ENCODE data around the gene TLE3.
"Not testable (repeated sequence)": the region's sequence is repeated elsewhere in the genome, so short reads cannot be mapped to it uniquely, and the experiment has no call there.

Gene TLE3

DNA sequence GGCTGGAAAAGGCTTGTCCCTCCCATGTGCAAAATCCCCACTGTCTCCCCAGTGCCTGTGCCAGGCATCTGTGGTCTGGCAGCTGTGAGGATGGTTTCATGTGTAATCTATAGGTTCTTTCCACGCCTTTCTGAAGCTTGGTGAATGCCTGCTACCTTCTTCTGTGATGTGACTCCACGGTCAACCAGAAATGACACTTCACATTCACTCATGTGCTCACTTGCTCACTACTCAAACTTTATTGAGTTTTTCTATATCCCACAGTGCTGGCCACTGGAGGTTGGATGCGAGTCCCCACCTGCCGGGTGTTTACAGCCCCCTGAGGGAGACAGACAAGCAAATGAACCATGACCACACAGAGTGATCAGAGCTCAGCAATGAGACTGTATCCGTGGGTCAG lies 27.9 kb upstream of the TLE3 start:
- DNase-seq, result no peak

DNA sequence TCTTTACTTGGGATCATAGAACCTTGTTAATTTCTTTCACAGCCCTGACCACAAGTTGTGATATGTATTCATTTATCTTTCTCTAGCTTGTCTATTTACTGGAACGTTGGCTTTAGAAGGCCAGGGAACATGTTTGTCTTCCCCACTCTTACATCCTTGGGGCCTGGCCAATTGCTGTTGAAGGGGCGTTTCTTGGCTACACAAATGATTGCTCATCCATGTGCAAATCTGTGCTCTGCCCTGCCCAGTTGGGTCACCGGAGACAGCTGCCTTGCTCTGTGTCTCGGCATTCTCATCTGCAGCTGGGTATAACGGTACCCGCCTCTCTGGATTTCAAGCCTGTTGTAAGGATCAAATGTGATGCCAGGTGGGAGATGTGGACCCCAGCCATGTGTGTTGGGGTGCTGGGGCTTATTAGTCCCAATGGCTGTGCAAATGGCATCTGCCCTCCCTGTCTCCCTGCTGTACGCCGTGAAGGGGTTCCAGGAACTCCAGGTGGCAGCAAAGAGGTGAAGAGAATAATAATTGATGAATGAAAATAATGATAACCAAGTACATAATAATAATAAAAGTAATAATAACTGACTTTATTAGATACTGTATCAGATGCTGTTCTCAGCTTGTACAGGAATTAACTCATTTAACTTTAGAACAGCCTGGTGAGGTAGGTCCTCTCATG lies 24.0 kb upstream of the TLE3 start:
- no peak for DNase-seq

GRCh38 chr15:70120958-70121623 lies 23.4 kb upstream of the TLE3 start:
- DNase-seq, result no peak

DNA sequence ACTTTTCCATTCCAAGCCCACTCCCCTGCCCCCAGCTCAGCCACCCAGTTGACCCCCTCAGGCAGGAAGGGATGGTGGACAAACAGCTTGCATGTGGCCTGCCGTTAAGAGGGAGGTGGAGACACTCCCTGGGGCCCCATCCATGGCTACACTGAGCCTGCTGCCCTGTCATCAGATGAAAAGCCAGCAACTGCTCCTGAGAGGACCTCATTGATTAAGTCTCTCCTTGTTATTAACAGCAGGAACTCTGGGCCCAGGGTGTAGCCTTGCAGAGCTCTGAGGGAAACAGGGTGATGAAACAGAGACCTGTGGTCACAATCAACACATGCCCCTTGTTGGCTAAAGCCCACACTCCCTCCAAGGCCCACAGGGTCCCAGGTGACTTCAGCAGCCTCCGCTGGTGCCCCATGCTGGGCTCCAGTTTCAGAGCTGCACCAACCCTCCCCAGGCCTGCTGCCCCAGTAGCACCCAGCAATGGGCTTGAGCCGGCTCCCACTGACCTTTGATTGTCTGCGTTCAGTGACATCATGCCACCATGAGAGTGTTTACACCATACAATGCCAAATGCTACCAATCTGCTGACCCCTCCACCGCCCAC lies 22.3 kb upstream of the TLE3 start:
- DNase-seq, result no peak

GRCh38 chr15:70118599-70118998 lies 20.9 kb upstream of the TLE3 start:
- no peak for DNase-seq

DNA sequence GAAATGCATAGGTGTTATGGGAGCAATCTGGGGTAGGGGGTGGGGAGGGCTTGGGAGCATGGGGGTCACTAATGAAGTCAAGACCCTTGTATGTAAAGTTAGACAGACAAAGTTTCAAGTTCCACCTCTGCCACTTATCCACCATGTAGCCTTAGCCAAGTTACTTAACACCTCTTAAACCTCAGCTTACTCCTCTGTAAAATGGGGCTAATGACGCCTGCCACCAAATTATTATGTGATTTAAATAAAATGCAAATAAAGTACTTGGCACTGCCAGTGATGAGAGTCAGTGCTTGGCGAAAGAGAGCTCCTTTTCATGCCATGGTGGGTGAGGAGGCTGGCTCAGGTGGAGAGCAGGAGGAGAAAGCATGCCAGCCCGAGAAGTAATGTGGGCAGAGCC lies 18.6 kb upstream of the TLE3 start:
- DNase-seq, result no peak

GRCh38 chr15:70114221-70114620 lies 16.5 kb upstream of the TLE3 start:
- no peak for DNase-seq

- no peak for DNase-seq
Measured at GRCh38 chr15:70113304-70113700, 15.6 kb upstream of the TLE3 start.

DNA sequence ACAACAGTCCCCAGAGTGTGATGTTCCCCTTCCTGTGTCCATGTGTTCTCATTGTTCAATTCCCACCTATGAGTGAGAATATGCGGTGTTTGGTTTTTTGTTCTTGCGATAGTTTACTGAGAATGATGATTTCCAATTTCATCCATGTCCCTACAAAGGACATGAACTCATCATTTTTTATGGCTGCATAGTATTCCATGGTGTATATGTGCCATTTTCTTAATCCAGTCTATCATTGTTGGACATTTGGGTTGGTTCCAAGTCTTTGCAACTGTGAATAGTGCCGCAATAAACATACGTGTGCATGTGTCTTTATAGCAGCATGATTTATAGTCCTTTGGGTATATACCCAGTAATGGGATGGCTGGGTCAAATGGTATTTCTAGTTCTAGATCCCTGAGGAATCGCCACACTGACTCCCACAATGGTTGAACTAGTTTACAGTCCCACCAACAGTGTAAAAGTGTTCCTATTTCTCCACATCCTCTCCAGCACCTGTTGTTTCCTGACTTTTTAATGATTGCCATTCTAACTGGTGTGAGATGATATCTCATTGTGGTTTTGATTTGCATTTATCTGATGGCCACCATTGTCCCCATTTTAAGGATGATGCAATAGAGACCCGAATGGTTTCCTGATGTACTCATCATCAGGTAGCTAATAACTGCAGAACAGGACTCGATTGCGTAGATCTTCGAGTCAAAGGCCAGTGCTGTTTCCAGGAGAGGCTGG lies 15.0 kb upstream of the TLE3 start:
- not testable (repeated sequence) for DNase-seq

- no peak for DNase-seq
Measured at GRCh38 chr15:70112074-70112395, 14.3 kb upstream of the TLE3 start.

DNA sequence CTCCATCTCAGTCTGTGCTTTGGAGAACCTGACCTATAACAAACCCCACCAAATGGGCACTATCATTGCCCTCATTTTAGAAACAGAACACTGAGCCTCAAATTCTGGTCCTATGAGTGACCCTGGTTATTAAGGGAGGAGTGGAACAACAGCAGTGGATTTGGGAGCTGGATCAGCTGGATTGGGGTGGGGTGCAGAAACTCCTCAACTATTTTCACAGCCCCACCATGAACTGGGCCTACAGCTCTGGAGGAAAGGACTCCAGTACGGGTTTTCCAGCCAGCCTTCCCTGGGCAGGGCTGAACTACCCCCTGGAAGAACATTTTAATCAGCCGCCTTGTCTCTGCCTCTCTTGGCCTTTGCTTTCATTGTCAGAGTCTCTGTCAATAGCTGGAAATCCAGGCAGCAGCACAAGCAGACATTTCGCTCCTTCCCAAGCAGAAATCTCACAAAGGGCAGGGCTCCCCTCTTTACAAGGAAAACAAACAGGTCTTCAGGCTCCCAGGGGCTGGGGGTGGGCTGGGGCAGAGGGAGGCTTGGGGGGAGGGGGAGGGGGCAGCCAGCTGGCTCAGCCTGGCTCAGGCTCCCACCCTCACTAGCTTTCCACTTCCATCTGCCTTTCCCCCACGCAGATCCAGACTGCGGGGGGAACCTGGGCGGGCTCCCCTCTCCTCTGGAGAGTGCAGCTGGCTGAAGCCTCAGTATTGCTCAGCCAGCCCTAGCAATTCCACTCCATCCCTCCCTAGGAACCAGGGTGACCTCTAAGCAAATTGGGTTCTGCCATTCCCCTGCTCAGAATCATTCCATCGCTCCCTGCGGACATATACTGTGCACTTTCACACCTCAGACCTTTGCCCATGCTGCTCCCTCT lies 13.7 kb upstream of the TLE3 start:
- DNase-seq, result no peak

- no peak for DNase-seq
Measured at GRCh38 chr15:70109978-70110377, 12.3 kb upstream of the TLE3 start.

GRCh38 chr15:70109531-70109930 lies 11.8 kb upstream of the TLE3 start:
- no peak for DNase-seq

- DNase-seq, result no peak
Measured at GRCh38 chr15:70103880-70104626, 6.3 kb upstream of the TLE3 start.

GRCh38 chr15:70102827-70103226 lies 5.1 kb upstream of the TLE3 start:
- DNase-seq, result no peak

DNA sequence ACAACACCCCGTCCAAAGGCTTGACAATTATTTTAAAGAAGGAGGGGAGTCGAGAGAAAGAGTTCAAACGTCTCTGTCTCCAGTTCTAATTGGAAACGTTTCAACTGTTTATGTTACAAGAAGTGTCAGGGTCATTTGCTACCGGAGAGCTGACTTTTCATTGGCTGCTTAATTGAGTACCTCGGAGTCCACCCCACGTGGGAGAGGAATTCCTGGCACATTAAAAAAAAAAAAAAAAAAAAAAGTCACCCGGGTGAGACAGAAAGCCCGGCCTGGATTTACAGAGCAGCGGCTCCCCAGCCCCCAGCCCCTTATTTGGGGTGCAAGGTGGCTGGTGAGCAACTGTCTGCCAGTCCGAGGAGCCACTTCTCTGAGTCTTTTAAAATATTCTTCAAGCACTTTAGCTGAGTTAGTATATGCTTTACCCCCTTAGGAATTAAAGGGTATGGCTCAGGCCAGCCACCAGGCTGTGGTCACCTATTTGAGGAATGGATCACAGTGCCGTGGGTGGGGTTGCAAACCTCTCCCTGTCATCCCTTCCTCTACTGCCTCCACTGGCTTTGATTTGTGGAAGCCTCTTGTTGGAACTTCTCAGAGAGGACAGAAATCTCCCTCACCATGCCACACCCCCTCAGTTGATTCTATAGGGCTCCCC lies 3.9 kb upstream of the TLE3 start:
- DNase-seq, result no peak

GRCh38 chr15:70100474-70101341 lies 3.0 kb upstream of the TLE3 start:
- peak; percentile 80 for DNase-seq

DNA sequence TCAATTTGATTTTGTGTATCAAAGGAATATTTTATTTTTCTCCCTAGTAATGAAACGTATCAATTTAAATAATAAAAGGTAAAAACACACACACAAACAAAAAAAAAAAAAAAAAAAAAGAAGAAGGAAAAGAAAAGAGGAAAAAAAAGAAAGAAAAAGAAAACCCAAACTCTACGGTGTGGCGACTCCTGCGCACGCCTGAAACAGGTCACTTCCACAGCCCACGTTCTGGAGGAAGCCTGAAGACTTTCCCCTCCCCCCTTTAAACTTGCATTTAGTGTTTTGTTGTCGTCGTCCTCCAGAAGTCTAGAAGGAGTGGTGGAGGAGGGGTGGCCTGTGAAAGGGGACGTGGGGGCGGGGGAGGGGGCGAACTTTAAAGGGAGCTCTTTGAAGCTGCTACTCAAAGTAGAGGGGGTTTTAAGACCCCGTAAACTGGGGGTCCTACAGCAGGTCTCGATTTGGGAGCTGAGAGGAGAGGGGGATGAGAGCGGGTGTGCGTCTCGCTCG lies 2.3 kb upstream of the TLE3 start:
- no peak for DNase-seq

DNA sequence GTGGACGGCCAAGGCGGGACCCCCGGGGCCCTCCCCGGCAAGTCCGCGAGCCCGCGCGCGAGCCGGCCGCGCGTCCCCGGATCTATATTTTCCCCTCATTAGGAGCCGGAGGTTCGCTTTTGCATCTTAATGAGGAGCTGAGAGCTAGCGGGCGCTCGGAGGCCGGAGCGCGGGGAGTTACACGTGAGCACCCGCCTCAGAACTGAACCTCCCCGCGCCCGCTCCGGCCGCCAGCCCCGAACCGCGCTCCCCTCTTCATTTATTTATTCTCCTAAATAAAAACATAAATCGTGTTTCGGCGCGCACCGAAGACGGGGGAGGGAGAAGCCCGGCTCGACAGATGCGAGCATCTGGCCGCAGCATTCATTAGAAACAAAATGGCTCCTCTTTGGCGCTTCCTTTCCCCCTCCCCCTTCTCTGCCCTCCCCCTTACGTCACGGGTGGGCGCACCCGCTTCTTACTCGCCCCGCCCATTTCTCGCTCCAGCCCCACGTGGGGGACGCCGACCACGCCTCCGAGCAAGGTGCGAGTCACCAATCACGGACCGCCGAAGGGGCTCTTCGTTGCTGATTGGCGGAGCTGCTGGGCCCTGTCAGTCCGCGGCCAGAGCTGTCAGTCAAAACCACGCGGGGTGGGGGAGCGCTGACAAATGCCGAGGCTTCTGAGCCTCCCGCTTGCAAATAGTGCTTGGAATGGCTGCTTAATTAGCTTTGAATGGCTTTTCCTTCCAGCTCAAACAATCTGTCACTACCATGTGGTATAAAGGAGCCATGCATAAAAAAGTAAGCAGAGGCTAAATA lies 1.6 kb upstream of the TLE3 start:
- DNase-seq, result peak; percentile 100

Measured in CD4-positive, alpha-beta T cell treated with Interleukin-17A for 4 hours (primary cell).